ENCODE measurements around the gene ZBTB47.

ZBTB47 gene

DNA sequence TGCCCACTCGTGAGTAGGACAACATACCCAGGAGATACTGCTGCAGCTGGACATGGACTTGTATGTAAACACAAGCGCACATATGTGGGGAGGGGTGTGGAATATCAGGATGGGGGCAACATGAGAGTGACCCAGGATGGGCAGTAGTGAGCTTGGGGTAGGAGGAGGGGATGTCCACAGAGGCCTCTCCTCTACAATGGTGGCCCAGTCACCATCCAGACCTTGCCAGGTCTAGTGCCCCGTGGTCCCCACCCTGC lies 266 bp upstream of the ZBTB47 start:
- DNase-seq: no peak

DNA sequence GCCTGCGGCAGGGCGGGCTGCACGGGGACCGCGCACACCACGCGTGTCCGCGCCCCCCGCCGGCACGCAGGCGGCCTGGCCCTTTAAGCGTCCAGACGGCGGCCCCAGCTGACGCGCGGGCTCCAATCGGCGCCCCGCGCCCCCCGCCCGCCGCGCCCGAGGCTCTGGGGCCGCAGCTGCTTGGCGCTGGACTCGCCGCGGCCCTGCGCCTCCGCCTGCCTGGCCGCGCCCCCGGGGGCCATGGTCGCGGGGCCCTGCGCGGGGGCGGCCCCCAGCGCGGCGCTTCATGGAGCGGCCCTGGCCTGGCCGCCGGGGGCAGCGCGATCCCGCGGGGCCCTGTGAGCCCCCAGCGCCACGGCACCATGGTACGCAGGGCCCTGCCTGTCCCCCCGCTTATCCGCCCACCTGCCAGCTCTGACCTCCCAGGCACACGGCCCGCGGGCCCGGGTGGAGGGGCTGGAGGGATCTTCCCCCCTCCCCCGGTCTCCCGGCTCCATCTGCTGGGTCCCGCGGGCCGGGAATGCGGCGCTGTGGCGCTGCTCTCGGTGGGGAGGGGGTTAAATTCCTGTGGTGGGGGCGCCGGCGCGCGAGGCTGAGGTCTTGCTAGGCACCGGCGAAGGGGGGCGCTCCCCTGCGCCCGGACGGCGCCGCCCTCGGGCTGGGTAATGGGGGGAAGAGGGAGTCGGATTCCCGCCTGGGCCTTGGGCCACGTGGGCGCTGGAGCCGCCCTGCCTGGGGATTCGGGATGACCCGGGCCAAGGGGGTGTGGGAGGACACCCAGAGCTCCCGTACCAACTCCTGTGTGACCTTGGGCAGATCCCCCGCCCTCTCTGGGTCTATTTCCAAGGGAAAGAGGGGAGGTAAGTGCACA lies 1.1 kb downstream of the ZBTB47 start:
- DNase-seq: peak; percentile 30

DNA sequence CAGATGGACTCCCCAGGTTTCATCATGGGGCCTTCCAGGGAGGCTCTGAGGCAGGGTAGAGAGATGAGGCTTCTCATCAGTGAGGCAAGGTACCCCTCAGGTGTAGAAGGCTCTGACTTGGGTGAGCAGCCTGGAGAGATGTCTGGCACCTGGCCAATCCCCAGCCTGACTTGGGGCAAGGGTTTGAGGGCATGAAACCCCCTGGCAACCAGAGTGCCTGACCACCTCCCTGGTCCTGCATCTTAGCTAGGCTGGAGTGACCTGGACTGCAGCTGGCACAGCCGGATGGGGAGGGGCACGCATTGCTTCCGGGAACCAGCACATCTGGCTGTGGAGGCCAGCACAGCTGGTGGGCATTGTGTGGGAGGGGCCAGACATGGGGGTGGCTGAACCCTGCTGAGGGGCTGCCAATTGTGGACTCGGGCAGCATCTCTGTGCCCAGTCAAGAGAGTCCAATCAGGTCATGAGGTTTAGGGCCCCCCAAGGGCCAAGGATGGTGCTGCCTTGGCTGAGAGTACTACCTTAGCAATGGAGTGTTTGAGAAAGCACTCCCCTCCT lies 1.9 kb downstream of the ZBTB47 start:
- DNase-seq: no peak

DNA sequence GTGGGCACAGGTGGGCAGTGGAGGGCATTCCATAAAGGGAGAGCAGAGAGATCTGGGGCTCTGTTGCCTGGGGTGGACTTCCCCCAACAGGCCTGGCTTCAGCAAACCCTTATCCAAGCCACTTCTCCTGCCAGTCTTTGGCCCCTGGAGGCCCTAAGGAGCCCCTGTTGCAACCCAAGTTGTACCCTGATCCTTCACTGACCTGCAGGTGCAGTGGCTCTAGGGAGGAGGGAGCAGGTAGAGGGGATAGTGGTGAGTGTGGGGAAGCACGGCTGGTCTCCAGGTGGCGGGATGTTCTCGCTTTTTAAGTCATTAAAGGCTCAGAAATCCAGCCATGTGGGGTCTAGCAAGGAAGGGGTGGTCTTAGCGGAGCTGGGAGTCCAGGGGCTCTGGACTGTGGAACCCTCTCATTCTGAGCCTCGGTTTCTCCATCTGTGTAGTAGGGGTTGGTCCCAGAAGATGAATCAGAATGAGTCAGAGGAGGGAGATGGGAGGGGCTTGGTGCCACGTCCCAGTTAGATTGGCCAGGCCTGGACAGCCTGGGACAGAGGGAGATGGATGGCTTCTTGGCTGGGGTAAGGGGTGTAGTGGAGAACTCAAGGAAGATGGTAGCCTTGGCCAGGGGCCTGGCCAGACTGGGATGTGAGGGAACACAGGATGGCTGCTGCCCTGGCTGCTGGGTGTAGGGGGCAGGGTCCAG lies 2.6 kb downstream of the ZBTB47 start:
- DNase-seq: no peak

DNA sequence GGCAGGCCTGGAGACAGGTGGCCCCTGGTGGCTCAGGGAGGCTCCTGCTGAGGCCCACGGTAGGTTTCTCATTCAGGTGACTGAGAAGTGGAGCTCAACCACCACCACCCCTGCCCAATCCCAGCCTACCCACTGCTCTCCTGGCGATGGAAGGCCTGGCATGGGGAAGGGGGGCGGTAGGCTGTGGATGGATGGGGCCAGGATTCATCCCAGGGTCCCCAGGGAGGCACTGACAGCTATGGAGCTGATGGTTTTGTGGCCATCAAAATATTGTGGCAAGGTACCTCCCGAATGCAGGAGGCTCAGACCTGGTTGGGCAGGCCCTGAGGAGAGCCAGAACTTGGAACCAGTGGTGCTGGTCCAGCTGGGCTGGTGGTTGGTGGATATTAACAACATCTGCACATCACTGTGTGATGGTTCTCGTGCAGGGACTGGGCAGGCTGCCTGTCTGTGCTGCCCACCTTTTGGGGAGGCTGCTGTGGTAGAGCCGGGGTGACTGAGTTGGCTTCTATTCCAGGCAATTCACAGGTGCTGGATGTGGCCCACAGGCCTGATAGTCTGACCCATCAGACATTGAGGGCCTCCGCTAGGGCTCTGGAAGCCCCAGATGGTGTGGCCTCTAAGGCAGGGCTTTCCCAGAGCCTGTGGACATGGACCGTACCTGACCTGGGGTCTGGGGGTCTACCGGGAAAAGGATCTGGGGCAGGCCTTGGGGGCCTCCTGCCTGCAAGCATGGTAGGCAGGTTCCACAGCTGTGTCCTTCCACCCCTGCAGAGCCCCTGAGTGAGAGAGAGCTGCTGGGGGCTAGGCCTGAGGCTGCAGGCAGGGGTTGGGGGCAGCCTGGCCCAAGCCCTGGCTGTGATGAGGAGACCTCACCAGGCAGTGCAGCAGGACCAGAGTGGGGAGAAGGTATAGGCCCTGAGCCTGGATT lies 3.4 kb downstream of the ZBTB47 start:
- DNase-seq: no peak

DNA sequence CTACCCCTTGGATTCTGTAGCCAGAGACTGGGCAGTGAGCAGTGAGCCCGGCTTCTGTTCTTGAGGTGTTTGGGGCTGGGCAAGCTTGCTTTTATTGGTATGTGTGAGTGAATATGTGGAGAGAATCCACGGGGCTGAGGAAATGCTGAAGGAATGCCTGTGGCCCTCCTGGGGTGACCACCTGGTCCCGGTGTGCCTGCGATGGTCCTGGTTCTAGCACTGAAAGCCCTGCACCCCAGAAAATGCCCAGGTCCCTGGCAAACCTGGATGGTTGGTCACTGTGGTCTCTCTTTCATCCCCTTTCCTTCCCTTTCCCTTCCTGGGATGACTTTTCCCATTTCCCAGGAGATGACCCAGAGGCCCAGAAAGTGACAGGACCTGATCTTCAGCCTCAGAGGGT lies 4.2 kb downstream of the ZBTB47 start:
- DNase-seq: no peak

DNA sequence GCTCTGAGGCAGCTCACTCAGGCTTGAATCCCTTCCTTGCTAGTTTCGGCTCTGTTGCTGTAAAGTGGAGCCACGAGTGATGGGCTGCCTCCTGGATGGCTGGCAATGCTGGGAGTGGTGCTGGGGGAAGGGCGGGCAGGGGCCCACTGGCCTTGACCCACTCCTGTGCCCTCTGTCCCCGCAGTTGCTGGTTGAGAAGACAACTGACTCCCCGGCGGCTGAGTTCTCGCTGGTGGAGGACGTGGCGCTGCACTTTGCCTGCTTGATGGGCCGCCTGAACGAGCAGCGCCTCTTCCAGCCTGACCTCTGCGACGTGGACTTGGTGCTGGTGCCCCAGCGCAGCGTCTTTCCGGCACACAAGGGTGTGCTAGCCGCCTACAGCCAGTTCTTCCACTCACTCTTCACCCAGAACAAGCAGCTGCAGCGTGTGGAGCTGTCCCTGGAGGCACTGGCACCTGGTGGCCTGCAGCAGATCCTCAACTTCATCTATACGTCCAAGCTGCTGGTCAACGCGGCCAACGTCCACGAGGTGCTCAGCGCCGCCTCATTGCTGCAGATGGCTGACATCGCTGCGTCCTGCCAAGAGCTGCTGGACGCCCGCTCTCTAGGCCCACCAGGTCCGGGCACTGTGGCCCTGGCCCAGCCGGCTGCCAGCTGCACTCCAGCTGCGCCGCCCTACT lies 4.7 kb downstream of the ZBTB47 start:
- DNase-seq: no peak

DNA sequence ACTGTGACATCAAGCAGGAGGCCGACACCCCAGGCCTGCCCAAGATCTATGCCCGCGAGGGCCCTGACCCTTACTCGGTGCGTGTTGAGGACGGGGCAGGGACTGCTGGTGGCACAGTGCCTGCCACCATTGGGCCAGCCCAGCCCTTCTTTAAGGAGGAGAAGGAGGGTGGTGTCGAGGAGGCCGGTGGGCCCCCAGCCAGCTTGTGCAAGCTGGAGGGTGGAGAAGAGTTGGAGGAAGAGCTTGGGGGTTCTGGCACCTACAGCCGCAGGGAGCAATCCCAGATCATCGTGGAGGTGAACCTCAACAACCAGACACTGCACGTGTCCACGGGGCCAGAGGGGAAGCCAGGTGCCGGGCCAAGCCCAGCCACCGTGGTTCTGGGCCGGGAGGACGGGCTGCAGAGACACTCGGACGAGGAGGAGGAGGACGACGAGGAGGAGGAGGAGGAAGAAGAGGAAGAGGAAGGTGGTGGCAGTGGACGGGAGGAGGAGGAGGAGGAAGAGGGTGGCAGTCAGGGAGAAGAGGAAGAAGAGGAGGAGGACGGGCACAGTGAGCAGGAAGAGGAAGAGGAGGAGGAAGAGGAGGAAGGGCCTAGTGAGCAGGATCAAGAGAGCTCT lies 5.4 kb downstream of the ZBTB47 start:
- no peak for DNase-seq

DNA sequence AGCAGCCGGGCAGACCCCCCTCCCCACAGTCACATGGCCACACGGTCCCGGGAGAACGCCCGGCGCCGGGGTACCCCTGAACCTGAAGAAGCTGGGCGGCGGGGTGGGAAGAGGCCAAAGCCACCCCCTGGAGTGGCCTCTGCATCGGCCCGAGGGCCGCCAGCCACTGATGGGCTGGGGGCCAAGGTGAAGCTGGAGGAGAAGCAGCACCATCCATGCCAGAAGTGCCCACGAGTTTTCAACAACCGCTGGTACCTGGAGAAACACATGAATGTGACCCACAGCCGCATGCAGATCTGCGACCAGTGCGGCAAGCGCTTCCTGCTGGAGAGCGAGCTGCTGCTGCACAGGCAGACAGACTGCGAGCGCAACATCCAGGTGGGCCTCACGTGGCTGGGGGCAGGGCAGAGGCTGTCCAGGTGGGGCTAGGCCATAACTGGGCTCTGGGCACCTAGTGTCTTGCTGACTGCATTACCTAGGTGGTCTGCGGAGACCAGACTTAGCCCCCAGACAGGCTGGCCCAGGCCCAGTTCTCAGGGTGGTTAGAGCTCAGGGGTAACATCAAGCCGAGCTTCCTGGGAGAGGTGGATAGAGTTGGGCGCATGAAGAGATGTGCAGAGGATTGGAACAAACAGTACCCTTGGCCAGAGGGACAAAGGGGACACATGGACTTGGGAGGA lies 6.1 kb downstream of the ZBTB47 start:
- no peak for DNase-seq

DNA sequence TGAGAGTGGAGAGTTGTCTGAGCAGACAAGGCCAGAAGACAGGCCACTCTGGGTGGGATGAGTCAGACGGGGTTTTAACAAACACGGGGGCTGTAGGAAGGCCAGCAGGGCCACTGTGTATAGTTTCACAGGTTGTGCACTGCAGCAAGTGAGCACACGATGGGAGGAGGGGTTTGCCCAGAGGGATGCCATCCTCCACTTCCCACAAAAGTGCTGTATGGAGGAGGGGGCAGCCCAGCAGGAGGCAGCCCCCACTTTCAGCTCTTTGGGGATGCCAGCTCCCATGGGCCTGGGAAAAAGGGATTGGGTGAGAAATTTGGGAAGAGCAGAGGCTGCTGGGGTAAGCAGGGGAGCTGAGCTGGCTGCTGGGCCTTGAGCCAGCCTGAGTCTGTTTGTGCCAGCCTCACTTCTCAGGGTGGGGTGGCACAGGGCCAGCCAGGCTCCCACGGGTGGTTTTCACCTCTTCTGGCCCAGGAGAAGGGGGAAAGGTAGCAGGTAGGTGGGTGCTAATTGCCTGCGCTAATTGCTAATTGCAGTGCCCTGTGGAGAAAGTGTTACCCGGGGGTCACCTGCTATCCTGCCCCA lies 6.7 kb downstream of the ZBTB47 start:
- DNase-seq: no peak

DNA sequence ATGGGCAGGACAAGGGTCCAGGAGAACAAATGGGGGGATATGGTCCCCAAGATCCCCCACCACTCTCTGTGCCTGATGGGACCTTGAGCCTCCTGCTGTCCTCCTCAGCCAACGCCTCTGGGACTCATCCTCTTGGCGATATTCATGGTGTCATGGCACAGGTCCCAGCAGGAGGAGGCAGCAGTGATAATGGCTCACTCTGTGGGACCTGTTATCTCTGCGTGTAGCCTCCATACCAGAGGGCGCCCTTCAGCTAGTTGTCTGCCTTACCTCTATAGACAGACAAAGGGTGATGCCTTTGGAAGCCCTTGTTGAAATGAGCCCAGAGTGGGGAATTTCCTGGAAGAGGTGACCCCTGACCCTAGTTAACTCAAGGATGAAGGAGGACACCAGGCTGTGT lies 7.4 kb downstream of the ZBTB47 start:
- DNase-seq: no peak

DNA sequence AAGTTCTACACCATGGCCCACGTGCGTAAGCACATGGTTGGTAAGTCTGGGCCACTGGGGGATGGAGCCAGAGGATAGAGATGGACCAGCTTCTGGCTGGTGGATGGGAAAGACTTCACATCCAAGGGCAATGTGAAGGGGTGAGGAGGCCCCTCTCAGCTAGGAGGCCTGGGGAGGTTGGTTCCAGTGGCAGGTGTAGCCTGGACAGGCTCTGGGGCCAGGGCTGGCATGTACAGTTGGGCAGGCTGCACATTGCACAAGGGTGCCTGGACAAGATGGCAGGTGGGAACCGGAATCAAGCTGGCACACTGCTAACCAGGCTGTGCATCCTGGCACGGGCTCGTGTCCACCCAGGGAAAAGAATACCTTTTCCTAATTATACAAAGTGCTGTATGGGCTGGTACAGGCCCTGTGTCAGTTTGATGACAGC lies 8.1 kb downstream of the ZBTB47 start:
- DNase-seq: no peak

DNA sequence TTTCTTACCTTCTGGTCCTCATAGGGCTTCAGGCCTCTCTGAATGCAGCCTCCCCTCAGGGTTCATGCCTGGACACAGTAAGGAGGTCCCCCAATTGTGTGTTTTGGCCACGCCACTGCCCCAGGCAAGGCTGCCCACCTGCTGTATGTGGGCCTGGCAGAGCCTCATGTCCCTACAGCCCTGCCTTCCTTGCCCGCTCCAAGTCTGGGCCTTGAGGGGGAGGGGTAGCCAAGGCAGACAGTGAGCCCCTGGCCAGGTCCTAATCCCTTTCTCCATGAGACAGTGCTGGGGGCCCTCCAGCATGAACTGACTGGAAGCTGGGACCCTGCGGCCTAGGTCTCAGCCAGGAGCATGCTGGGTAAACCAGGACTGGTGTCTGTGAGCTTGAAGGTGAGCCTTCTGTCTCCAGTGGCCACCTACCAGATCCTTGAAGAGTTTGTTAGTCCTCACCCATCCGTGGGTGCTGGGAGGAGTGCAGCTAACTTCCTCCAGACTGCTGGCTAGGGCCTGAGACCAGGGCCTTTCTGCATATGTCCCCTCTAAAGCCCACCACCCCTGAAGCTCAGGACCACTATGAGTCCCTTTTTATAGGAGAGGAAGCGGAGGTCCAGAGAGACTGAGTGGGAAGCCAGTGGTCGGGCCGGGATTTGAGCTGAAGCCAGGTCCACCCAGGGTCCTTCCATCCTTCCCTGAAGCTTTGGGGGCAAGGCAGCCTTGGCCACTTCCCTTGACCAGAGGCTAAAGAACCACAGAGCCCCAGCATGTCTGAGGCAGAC lies 8.7 kb downstream of the ZBTB47 start:
- DNase-seq: no peak

DNA sequence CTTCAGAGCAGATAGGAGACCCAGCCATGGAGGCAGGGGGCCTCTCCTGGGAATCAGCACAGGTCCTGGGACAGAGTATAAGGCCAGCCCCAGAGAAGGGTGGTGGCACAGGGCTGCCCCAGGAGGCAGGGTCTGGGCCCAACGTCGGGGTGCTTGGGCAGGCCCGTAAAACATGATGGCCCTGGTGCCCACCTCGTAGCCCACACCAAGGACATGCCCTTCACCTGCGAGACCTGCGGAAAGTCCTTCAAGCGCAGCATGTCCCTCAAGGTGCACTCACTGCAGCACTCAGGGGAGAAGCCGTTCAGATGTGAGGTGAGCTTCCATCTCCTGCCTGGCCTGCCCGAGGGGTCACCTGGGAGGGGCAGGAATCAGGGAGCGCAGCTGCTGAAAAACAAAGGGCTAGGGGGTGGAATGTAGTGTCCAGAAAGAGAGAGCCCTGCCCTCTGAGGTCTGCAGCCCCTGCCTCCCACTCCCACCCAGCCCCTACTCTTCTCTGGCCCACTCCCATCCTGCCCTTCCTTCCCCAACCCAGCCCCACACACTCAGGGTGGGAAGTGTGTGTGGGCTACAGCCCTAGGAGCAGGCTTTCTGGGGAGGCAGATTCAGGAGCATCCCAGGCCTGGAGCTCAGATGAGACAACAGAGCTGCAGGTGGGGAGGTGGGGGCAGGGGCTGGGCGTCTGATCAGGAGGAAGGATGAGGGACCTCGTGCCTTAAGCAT lies 9.5 kb downstream of the ZBTB47 start:
- DNase-seq: no peak

DNA sequence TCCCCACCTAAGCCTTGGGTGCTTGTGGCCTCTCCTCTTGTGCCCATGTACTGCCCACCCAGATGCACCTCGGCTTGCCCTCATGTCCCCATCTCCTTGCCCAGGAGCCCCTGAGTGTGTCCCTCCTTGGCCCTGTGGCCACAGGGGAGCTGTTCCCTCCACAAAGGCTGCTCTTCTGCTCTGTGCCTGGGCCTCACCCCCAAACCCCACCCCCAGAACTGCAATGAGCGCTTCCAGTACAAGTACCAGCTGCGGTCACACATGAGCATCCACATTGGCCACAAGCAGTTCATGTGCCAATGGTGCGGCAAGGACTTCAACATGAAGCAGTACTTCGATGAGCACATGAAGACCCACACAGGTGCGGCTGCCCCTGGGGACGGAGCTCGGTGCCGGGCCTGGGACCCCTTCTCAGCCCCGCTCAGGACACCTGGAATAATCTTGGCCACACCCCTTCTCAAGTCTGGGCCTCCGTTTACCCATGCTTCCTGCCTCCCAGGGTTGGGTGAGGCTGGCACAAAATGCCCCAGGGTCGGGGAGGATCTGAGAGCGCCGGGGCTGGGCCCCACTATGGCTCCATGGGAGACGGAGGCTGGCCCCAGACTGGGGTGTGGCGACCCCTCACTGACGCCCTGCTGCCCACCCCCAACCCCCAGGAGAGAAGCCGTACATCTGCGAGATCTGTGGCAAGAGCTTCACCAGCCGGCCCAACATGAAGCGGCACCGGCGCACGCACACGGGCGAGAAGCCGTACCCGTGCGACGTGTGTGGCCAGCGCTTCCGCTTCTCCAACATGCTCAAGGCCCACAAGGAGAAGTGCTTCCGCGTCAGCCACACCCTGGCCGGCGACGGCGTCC lies 10.3 kb downstream of the ZBTB47 start:
- DNase-seq: no peak

DNA sequence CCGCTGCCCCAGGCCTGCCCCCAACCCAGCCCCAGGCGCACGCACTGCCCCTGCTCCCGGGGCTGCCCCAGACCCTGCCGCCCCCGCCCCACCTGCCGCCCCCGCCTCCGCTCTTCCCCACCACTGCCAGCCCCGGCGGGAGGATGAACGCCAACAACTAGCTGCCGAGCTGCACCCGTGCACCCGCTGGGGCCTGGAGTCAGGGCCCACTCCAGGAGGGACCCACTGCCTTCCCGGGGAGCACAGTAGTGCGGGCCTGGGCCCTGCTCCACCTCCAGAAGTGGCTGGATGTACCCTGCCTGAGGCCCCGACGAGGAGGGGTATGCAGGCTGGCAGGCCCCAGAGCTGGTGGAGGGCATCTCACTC lies 10.9 kb downstream of the ZBTB47 start:
- DNase-seq: no peak

DNA sequence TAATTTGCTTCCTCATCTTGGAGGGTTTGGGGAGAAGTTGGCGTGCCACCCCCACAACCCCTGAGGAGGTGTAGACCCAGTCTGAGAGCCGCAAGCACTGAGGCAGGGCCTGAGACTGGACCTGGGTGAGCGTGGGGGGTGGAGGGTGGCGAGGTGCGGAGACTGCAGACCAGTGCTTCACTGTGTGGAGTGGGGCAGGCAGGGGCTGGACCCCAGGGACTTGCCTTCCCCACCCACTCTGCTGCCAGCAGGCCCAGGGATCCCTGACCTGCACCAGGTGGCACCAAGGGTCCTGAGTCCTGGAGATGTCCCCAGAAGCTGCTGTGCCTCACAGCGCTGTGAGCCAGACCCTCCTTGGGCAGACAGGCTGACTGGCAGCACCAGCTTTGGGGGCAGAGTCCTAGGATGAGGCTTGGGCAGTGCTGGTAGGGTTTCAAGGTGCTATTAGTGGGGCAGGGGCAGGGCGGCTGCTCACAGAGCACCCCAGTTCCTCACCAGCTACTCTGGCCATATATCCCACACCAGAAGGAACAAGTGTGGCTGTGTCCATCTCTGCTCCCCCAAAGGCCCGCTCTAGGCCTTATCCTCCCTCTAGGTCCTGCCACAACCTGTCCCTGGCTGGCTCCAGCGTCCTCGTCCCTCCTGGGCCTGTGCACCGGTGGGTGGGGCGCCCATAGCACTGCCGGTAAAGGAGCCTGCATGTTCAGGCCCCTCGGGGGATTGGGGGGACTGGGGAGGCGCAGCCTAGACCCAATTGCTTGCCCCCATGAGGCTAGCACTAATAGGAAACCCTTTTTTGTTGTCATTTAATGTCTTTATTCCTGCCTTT lies 11.8 kb downstream of the ZBTB47 start:
- DNase-seq: no peak

DNA sequence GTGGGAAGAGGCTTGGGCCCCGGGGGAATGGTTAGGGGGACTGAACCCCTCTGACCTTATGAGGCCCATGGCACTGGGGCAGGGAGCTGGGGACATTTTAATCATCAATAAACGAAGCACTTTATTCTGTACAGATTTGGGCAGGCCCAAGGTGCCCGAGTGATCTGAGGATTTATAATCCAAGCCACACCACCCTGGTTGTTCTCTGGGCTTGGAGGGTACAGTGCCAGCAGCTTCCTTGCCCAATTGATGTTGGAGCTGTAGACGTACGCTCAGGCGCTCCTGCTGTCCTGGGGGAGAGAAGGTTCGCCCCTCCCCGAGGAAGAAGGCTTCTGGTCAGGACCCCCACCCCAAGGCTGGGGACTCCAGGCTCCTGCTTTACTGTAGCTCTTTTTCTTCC lies 12.5 kb downstream of the ZBTB47 start:
- no peak for DNase-seq
